HPDE6-E6E7 (cell line): ENCODE measurements around the gene IER5.

Experiments used
- DNase-seq: peaks from one replicate; pipeline ENCODE4 v3.0.0; 2011; ENCODE audit warnings: missing footprints; ENCODE audit errors: extremely low spot score

IER5 gene

DNA sequence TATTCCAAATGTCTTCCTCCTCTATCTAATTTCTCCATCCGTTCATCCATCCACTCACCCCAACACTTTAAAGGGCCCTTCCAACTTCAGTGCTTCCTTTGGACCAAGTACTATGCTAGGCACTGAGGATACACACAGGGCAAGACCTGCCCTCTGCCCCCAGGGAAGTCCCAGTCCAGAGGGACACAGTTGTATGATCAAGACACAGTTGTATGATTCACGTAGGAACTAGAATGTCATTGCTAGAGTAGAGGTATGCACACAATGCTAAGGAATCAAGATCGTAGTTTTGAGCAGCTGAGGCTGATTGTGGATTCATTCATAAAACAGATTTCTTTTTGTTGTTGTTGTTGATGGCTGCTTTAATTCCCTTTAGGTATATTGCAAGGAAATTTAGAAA lies 11.6 kb upstream of the IER5 start:
- no peak for DNase-seq

DNA sequence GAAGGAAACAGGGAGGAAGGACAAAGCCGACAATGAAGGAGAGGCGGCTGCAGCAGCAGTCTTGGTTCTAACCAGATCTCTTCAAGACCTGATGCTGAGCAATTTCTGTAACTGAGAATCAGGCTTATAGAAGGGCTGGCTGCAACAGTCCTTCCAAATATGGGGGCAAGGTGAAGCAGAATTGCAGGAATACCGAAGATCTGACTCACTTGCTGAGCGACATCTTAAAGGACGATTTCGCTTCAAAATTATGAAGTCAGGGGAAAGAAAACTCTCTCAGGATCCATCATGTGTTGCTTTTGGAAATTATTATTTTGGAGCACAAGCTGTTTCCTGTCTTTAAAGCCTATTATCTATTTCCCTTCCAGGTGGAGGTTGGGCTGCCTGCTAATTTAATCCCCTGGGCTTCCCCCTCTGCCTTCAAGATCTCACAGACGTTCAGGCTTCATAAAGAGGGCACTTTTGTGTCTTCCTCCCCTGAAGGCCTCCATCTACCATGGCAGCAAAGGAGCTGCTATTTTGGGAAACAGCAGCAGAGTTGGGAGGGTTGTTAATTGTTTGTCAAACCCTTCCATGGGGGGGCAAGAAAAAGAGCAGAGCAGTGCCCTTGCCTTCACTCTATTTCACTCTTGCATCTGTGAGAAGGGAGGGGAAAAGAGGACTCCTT lies 10.8 kb upstream of the IER5 start:
- DNase-seq: no peak

DNA sequence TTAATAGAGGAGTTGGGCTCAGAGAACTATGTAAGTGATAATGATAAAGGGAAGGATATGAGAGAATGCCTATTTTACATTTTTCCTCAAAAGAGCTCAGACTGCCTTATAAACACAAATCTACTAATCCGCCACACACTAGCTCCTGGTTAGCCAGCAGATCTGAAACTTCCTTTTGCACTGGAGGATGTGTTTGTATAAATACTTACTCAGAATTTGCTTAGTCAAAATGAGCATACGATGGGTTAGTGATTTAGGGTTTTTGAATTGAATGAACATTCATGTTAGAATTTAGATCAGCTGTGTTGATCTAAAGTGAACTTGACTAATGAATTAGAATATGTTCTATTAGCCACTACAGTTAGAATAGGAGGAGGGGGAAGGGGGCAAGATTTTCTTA lies 9.1 kb upstream of the IER5 start:
- DNase-seq: no peak

DNA sequence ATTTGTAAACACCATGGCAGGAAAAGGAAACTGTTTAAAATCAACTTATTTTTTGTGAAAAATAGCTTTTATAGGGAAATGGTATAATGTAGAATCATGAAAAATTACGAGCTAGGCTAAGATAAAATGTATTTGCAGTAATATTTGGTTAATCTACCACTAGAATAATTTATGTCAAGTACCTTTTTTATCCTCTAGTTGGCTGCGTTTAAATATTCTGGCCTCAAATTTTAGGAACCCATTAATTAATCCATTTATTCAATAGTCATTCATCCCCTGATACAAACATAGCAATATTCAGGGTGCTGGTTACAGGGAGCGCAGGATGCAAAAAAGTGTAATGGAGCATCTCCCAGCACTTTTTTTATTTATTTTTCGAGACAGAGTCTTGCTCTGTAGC lies 8.6 kb upstream of the IER5 start:
- no peak for DNase-seq

DNA sequence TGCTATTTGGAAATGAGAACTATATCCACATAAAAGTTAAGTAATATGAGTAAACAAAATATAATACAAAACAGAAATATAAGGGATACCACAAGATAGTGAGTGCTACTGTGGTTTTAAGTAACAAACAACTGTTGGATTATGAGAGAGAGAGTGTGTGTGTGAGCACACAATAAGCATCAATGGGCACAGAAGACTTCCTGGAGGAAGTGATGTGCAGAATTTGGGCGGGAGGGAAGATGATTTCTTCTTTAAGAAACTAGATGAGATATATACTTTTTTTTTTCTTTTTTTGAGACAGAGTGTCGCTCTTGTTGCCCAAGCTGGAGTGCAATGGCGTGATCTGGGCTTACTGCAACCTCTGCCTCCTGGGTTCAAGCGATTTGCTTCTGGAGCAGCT lies 7.9 kb upstream of the IER5 start:
- DNase-seq: no peak

DNA sequence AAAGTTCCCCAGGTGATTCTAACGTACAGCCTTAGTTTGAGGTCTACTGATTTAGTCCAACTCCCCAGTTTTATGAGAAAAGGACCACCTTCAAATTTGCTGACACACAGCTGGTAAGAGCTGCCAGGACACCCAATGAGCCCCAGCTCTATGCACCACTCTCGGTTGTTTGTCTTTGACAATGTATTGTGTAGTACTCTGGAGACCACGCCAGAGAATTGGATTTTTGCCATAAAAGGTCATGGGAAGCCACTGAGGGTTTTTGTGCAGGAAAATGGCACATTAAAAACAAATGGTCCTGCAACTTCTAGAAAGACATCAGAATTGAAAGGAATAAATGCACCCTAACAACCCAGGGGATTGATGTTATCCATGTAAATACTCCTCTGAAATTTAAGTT lies 7.1 kb upstream of the IER5 start:
- no peak for DNase-seq

DNA sequence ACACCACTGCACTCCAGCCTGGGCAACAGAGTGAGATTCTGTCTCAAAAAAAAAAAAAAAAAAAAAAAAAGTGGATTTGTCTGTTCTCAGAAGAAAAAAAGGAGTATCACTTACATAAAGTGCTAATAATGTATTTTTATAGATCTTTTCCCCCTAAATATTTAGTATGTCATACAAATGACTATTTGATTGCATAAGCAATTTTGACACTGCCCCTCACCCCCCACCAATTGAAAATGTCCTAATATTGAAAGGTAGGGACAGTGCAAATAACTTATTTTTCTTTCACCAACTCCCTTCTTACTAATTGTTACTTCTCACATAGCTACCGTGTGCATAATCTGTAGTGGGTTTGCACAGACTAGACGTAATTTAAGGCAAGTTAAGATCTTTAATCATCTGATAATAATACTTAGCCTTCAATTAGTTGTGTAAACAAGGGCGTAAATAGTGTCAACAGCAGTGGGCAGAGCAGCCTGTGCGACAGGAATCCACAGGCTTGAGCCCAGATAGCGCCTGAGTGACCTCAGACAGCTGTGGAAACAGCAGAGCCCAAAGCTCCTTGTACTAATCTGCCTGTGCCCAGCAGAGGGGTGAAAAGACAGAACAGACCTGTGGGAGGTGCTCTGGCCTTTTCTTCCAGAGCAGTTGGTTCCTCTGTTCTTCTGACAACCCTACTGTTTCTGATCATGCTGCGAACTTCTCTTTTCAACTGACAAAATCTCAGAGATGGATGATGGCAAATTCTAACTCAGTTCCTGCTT lies 4.5 kb upstream of the IER5 start:
- no peak for DNase-seq

DNA sequence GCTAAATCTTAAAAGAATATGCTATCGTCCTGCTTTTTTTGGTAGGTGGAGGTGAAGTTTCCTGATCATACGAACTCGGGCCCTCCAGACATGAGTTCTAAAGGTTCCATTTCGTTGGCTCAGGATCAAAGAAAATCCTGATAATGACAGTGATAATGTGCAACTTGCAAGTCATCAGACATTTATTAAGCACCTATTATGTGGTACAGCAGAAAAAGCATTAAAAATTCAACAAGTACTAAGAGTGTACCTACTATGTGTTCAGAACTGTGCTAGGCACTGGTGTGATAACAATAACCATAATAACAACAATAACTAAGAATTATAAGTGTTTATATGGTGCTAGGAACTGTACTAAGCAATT lies 3.9 kb upstream of the IER5 start:
- no peak for DNase-seq

DNA sequence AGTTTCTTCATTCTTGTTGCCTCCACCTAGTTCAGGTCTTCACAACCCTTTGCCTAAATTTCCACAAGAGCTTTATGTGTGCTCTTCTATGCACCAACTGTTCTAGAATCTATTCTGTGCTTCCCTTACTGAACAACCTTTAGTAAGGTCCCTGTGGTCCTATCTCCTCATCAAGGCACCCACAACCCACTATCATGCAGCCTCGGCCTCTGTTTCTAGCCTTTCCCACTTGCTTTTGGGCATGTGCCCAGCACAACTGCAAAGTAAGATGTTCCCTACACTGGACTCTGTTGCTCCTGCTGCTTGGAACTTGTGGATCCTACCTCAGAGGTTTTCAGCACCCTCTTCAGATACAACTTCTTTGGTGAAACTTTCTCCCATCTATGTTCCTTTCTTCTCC lies 2.4 kb upstream of the IER5 start:
- DNase-seq: no peak

DNA sequence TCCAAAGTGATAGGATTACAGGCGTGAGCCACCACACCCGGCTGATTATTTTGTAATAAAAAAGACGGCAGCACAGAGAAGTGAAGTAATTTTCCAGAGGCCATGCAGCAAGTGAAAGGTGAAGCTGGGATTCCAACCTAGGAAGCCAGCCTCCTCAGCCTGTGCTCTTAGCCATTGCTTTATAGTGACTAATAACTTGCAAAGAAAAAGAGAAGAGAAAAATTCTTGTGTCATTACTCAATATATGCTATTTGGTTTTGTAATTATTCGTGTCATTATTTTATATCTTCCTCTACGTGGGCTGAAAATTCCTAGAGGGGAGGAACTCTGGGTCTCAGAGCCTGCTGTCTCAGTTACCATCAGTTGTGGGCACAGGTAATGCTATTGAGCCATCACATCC lies 1.6 kb upstream of the IER5 start:
- DNase-seq: no peak

DNA sequence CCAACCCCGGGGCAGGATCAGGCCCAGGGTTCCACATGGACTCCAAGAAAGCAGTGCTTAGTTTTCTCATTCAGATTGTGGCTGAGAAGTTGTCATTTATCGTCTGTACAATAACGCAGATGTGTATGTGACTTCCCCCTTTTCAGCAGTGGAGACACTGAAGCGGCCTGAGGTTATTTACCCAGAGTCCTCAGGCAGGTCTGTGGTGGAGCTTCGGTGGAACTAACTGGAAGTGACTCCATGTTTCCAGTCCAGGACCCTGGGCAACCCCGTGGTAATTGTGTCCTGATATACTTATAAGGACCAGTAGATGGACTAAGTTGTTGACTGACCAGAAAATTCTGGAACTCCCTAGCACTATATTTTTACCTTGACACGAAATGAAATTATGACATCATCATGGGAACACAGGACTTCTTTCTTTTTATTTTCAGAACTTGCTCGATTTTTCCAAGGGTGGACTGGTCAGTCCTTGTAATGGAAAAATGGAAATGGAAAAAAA lies 1.0 kb upstream of the IER5 start:
- DNase-seq: no peak

DNA sequence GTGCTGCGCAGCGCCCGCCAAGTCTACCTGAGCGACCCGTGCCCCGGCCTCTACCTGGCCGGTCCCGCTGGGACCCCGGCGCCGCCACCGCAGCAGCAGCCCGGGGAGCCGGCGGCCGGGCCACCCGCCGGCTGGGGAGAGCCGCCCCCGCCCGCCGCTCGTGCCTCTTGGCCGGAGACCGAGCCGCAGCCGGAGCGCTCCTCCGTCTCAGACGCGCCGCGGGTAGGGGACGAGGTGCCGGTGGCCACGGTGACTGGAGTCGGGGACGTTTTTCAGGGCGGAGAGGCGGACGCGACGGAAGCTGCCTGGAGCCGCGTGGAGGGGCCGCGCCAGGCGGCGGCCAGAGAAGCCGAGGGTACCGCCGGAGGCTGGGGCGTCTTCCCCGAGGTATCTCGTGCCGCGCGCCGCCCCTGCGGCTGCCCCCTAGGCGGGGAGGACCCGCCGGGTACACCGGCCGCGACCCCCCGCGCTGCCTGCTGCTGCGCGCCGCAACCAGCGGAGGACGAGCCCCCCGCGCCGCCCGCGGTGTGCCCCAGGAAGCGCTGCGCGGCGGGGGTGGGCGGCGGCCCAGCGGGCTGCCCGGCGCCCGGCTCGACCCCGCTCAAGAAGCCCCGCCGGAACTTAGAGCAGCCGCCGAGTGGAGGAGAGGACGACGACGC lies 646 bp downstream of the IER5 start:
- no peak for DNase-seq

DNA sequence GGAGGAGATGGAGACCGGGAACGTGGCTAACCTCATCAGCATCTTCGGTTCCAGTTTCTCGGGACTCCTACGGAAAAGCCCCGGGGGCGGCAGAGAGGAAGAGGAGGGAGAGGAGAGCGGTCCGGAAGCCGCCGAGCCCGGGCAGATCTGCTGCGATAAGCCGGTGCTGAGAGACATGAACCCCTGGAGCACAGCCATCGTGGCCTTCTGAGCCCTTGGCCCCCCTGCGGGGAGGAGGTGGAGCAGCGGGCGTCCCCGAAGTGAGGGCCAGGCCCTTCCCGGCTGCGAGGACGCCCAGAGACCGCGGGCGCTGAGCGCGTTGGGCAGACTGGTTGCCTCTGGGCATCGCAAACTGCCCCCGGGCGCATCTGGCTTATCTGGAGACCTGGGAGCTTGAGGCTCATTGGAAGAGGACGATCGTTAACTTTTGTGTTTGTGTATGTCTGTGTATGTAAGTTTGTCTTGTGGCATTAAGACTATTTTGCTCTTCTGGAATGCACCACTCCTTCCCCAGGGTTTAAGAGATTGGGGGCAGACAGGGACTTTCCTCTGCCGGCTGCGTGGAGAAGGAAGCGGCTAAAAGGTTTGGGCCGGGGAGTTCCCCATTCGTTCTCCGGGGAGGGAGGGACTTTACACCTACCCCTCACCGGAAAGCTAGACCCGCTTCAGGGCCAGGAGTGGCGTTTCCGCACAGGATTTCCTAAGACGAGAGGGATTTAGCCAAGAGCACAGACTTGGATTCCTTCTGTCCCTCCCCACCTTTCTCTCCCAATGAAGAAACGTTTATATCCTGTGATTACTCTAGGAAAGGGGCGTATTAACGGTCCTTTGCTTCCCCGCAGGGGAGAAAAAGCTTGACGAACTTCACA lies 1.4 kb downstream of the IER5 start:
- DNase-seq: no peak

DNA sequence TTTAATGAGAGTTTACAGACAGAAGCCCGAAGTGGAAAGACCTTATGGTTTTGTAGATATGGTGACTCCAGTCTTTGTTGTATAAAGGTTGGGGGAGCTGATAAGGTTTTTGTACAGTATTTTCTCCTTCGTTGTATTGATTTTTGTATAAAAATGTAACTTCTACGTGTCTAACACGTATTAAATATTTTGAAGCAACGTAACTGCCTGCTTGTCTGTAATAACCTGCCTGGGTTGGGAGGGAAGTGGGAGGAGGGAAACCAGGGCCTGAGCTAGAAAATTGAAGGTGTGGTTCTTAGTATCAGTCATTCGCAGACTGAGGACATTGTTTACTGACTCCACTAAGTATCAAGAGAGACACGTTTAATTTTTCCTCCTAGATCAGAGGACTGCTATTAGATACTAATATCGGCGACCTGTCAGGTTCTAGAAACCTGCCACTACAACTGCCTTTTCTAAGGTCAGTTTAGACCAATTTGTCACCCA lies 2.2 kb downstream of the IER5 start:
- no peak for DNase-seq

DNA sequence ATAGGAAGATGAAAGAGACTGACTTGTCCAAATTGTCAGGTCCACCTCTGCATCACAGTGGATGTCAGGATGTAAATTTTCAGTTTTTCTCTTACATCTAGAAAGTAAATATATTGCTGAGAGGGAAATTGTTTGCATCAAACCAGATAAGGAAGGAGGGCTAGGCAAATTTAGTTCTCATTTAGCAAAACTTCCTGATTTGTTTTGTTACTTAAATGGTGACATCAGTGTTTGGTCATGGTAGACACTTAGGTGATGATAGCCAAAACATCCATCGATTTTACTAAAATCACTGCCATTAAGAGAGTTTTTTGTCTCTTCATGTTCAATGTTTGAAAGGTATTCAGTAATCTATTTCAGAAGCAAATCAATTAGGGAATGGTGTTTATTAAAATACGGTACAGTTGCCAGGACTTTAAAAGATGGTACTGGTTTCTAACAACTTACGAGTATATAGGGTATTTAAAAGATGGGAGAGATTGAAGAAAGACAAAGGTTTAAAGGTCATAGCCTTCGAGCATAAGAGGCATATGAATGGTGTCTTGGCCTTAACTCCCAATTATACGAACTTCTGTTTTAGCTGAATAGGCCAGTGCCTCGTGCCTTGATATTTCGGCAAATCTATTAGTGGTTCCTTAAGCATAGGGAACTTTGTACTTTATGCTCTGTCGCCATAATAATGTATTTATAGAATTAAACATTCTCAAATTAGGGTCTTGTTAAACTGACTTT lies 3.0 kb downstream of the IER5 start:
- DNase-seq: no peak

DNA sequence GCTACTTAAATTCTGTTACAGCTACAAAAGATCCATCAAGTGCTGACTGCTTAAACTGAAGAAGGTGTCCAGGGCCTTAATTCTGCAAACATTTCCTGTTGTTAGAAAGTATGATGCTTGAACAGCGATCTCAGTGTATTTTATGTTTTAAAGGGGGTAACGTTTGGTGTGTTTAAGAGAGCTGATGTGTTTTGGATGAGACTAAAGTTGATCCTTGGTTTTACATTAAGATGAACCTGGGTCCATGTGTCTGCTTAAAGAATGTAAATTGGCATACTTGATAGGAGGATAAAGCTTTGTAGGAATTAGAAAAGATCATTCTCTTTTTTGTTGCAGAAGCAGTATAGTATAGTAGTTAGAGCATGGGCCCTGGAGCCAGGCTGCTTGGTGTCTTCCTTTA lies 3.6 kb downstream of the IER5 start:
- DNase-seq: no peak

DNA sequence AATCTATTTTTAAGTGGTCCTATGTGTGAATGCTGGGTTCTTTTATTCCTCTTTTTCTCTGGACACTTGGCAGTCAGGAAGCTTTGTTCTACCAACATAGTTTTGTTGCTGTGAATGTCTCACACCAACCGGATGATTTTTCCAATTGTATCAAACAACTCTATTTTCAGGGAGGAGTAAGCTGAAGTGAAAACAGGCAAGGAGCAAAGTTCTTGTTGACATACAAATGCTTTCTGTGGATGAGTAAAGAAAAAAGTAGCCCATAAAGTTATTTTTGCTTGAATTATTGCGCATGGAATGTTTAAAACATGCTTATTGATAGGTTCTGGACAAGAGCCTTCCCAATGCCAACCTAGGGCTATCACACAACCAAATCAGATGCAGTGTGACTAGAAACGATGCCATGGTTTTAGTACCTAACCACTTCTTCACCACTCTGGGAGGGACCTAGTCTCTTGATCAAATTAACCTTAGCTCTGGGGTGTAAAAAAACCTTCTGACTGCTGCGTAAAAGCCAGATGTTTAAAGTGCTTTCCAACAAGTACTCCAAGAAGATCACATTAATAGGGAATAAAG lies 4.5 kb downstream of the IER5 start:
- DNase-seq: no peak

DNA sequence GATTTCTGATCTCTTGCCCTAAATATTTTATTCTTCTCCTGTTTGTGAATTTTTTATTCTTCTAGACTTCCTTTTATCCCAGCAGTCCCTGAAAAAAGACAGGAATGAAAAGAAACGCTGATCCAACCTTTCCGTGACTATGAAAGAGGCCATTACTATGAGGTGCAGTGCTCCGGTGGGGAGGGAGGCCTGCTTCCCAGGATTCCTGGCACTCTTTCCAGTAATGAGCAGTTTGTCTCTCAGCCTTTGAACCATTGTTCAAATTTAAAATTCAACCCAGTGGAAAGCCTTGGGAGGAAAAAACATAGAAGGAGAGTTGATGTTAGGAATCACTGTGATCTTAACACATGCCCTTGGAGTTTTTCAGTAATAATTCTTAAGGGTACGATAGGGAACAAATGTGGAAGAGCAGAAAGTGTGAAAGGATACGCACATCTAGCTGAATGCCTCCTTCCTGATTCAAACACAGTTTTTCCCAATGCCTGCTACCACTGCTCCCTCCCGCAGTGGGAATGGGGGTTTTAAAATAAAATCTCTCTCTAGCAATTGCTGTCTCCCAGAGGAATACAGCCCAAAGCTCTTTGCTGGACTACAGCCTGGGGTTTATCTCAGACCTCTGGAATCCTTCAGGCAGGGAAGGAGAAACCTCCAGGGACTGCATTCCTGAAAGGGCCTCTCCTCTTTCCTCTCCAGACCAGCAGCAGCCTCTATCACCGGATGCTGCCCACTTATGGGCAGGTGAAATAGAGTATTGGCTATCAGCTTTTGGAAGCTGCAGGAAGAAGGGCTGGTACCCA lies 6.1 kb downstream of the IER5 start:
- no peak for DNase-seq

DNA sequence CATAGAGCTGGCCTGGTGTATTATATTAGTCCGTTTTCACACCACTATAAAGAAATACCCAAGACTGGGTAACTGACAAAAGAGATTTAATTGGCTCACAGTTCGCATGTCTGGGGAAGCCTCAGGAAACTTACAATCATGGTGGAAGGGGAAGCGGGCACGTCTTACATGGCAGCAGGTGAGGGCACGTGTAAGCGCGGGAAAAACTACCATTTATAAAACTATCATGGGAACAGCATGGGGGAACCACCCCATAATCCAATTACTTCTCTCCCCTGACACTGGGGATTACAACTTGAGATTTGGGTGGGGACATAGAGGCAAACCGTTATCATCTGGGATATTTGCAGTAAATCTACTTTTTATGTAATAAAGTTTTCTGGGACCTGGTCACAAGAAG lies 6.8 kb downstream of the IER5 start:
- no peak for DNase-seq

DNA sequence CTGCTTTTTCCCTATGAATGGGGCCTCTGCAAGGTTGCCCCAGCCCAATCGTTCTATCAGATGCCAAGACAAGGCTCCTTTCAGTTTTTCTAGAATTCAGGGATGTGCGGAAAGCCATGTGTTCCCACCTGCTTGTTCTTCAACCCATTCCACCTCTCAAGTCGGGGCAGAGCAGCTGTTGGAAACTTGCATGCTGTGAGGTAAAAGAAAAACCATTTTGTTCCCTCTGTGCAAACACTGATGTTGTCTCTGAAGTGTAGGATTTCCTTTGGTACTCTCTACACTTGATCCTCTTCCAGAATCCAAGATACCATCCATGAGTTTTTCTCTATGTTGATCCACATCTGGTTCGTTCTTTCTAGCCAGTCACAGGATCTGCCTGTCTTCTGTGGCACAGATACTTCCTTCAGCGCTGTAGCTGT lies 7.3 kb downstream of the IER5 start:
- DNase-seq: no peak
